Stimulated activated CD8-positive, alpha-beta memory T cell treated with anti-CD3 and anti-CD28 coated beads, Interleukin-4, amount 100 ng/mL, for 48 hours (primary cell): ENCODE measurements around the gene PMPCA.

Source experiments
- DNase-seq: peaks from one replicate; pipeline ENCODE4 v3.0.0-alpha.2; 2020

PMPCA gene

GRCh38 chr9:136438548-136439480 is 28.4 kb downstream of the PMPCA start:
- peak; percentile 75 for DNase-seq

- DNase-seq = peak; percentile 91
Measured at GRCh38 chr9:136439481-136440408, 29.3 kb downstream of the PMPCA start, which contains the start of gene INPP5E. INPP5E (minus strand) TSS chr9:136439845; CDS start chr9:136439419, 426 bp downstream.

- DNase-seq = no peak
Measured at GRCh38 chr9:136441191-136441680, 30.8 kb downstream of the PMPCA start.

GRCh38 chr9:136441681-136442245 is 31.3 kb downstream of the PMPCA start:
- no peak for DNase-seq

GRCh38 chr9:136442265-136442664 is 31.8 kb downstream of the PMPCA start:
- no peak for DNase-seq

GRCh38 chr9:136443087-136443486 is 32.6 kb downstream of the PMPCA start:
- DNase-seq = no peak

GRCh38 chr9:136443687-136444086 is 33.2 kb downstream of the PMPCA start:
- DNase-seq = no peak

- no peak for DNase-seq
Measured at GRCh38 chr9:136444102-136444501, 33.6 kb downstream of the PMPCA start.

- no peak for DNase-seq
Measured at GRCh38 chr9:136445799-136446198, 35.3 kb downstream of the PMPCA start.

GRCh38 chr9:136447173-136447778 is 36.8 kb downstream of the PMPCA start:
- no peak for DNase-seq

- DNase-seq = no peak
Measured at GRCh38 chr9:136448655-136449054, 38.2 kb downstream of the PMPCA start.

- no peak for DNase-seq
Measured at GRCh38 chr9:136451221-136451877, 40.9 kb downstream of the PMPCA start.

GRCh38 chr9:136453326-136453725 is 42.9 kb downstream of the PMPCA start:
- DNase-seq = no peak

- DNase-seq = no peak
Measured at GRCh38 chr9:136454026-136454796, 43.8 kb downstream of the PMPCA start.

- no peak for DNase-seq
Measured at GRCh38 chr9:136455043-136456002, 44.9 kb downstream of the PMPCA start.

GRCh38 chr9:136456258-136456657 is 45.8 kb downstream of the PMPCA start:
- DNase-seq = no peak

- DNase-seq = no peak
Measured at GRCh38 chr9:136457326-136457725, 46.9 kb downstream of the PMPCA start.

- DNase-seq = no peak
Measured at GRCh38 chr9:136459425-136459824, 49.0 kb downstream of the PMPCA start.

- DNase-seq = no peak
Measured at GRCh38 chr9:136460772-136461325, 50.4 kb downstream of the PMPCA start.

- DNase-seq = no peak
Measured at GRCh38 chr9:136462664-136463063, 52.2 kb downstream of the PMPCA start.
